HFFc6 (cell line): Measurements from ENCODE around the gene SLAIN2. TPM values are rescaled to one million over a fixed set of nuclear protein-coding genes. Genes with fewer than 3 reads are reported as not detected.

Experiments used
- DNase-seq: peaks from one replicate; pipeline ENCODE4 v3.0.0-alpha.2; 2018
- H3K27ac Mint-ChIP-seq: 2 replicates; pipeline ENCODE4 v1.8.0; 2020; ENCODE audit warnings: mild to moderate bottlenecking, mixed read lengths
- H3K27me3 Mint-ChIP-seq: 2 replicates; pipeline ENCODE4 v1.8.0; 2021; ENCODE audit warnings: mild to moderate bottlenecking, moderate library complexity, mixed read lengths; ENCODE audit not compliant: insufficient read depth
- H3K36me3 Mint-ChIP-seq: 2 replicates; pipeline ENCODE4 v1.8.0; 2021; ENCODE audit warnings: low read depth, mixed read lengths
- H3K4me1 Mint-ChIP-seq: 2 replicates; pipeline ENCODE4 v1.8.0; 2020; ENCODE audit warnings: low read depth, mixed read lengths
- H3K4me3 Mint-ChIP-seq: 2 replicates; pipeline ENCODE4 v1.8.0; 2020; ENCODE audit warnings: mild to moderate bottlenecking, moderate library complexity, mixed read lengths
- H3K9me3 Mint-ChIP-seq: 2 replicates; pipeline ENCODE4 v1.8.0; 2020; ENCODE audit warnings: mild to moderate bottlenecking, mixed read lengths
- CTCF ChIP-seq: fragments of 200-600 bp; sonication (generic); IDR thresholded peaks from 2 replicates; pipeline ENCODE4 v1.5.0; 2021; ENCODE audit warnings: antibody characterized with exemption, mild to moderate bottlenecking
- total RNA-seq, 6 experiments: library from RNA; stranded (reverse); fragmentation: NEBNext Ultra II Directional; extraction: Animal tissue kit (Norgen Biotek cat#: 25700); gene quantifications; 2 replicates in 1 of 6; 3 replicates in 5 of 6; pipeline ENCODE4 v1.2.3, GENCODE V29; 2021

Gene SLAIN2
- total RNA-seq, 6 experiments from 2014 or later = 93.7 to 136 (median 114) TPM

GRCh38 chr4:48360285-48361011 is 19.1 kb downstream of the SLAIN2 start:
- H3K4me1 Mint-ChIP-seq = peaks cover 32% of the 10 kb centered on the region
- peak overlapping the region; percentile 80 for H3K27ac Mint-ChIP-seq
- peaks cover 5% of the 10 kb centered on the region; the same call in 1 of the 2 replicates for H3K9me3 Mint-ChIP-seq
- no peaks in the 10 kb centered on the region; the same call in 1 of the 2 replicates for H3K27me3 Mint-ChIP-seq
- H3K36me3 Mint-ChIP-seq = no peaks in the 10 kb centered on the region
- no peak for TF ChIP-seq CTCF
- peak overlapping the region; percentile 65 for H3K4me3 Mint-ChIP-seq
- peak; percentile 84 for DNase-seq

- peak overlapping the region; percentile 65 for H3K4me3 Mint-ChIP-seq
- TF ChIP-seq CTCF = no peak
Observed at GRCh38 chr4:48361012-48361400, 19.7 kb downstream of the SLAIN2 start.

GRCh38 chr4:48366611-48367010 is 25.3 kb downstream of the SLAIN2 start:
- DNase-seq = no peak
- Mint-ChIP-seq H3K27me3 (no peaks in the 10 kb centered on the region; the same call in 1 of the 2 replicates), H3K9me3 (peaks cover 5% of the 10 kb centered on the region; the same call in 1 of the 2 replicates), H3K36me3 (no peaks in the 10 kb centered on the region), H3K4me3 (no peak overlapping the region), H3K4me1 (peaks cover 51% of the 10 kb centered on the region), H3K27ac (no peak overlapping the region)
- TF ChIP-seq CTCF = no peak

More at GRCh38 chr4:48361012-48361400, 19.7 kb downstream of the SLAIN2 start:
- Mint-ChIP-seq H3K4me1 (peaks cover 35% of the 10 kb centered on the region), H3K36me3 (no peaks in the 10 kb centered on the region), H3K9me3 (peaks cover 5% of the 10 kb centered on the region; the same call in 1 of the 2 replicates), H3K27me3 (no peaks in the 10 kb centered on the region; the same call in 1 of the 2 replicates), H3K27ac (peak overlapping the region; percentile 80)
- no peak for DNase-seq

GRCh38 chr4:48367016-48367415 is 25.7 kb downstream of the SLAIN2 start:
- Mint-ChIP-seq H3K4me1 (peaks cover 47% of the 10 kb centered on the region), H3K4me3 (no peak overlapping the region), H3K9me3 (peaks cover 5% of the 10 kb centered on the region; the same call in 1 of the 2 replicates), H3K27ac (no peak overlapping the region), H3K36me3 (no peaks in the 10 kb centered on the region), H3K27me3 (no peaks in the 10 kb centered on the region; the same call in 1 of the 2 replicates)
- no peak for TF ChIP-seq CTCF
- no peak for DNase-seq

- Mint-ChIP-seq H3K27ac (no peak overlapping the region), H3K4me1 (peaks cover 43% of the 10 kb centered on the region), H3K36me3 (no peaks in the 10 kb centered on the region), H3K27me3 (no peaks in the 10 kb centered on the region; the same call in 1 of the 2 replicates), H3K9me3 (peaks cover 5% of the 10 kb centered on the region; the same call in 1 of the 2 replicates), H3K4me3 (no peak overlapping the region)
- no peak for DNase-seq
- TF ChIP-seq CTCF = no peak
Observed at GRCh38 chr4:48368389-48368788, 27.1 kb downstream of the SLAIN2 start.
